Activated CD4-positive, alpha-beta T cell treated with anti-CD3 and anti-CD28 coated beads, Interleukin-2, amount 10 ng/mL, durations not matched to agents 24 days and 14 days (primary cell): ENCODE results near the gene ALKBH2. TPM values are rescaled to one million over a fixed set of nuclear protein-coding genes. Genes with fewer than 3 reads are reported as not detected.
A peak's percentile ranks its signal among the peaks of the same experiment; 100 is the strongest.

ENCODE experiments used
- DNase-seq: peaks from one replicate; pipeline ENCODE4 v3.0.0; 2022
- H3K27ac Mint-ChIP-seq: one replicate; pipeline ENCODE4 v1.8.0; 2022; ENCODE audit warnings: mild to moderate bottlenecking, mixed read lengths
- H3K27me3 Mint-ChIP-seq: one replicate; pipeline ENCODE4 v1.8.0; 2022; ENCODE audit warnings: mixed read lengths
- H3K36me3 Mint-ChIP-seq: one replicate; pipeline ENCODE4 v1.8.0; 2022; ENCODE audit warnings: low read depth, mild to moderate bottlenecking, mixed read lengths
- H3K4me1 Mint-ChIP-seq: one replicate; pipeline ENCODE4 v1.8.0; 2021; ENCODE audit warnings: mixed read lengths
- H3K4me3 Mint-ChIP-seq: one replicate; pipeline ENCODE4 v1.8.0; 2022; ENCODE audit warnings: mild to moderate bottlenecking, moderate library complexity, mixed read lengths
- H3K9me3 Mint-ChIP-seq: one replicate; pipeline ENCODE4 v1.8.0; 2021; ENCODE audit warnings: mixed read lengths
- intact Hi-C: fragments of 100-400 bp; cut with micrococcal nuclease; formaldehyde crosslinking; loops from one replicate; pipeline ENCODE4 v1.15.1; 2023
- total RNA-seq: library from RNA; stranded (reverse); gene quantifications from 2 replicates; pipeline ENCODE4 v1.2.3, GENCODE V29; 2022

ALKBH2 gene
- total RNA-seq = 44.8 and 46.2 TPM in 2 replicates

DNA sequence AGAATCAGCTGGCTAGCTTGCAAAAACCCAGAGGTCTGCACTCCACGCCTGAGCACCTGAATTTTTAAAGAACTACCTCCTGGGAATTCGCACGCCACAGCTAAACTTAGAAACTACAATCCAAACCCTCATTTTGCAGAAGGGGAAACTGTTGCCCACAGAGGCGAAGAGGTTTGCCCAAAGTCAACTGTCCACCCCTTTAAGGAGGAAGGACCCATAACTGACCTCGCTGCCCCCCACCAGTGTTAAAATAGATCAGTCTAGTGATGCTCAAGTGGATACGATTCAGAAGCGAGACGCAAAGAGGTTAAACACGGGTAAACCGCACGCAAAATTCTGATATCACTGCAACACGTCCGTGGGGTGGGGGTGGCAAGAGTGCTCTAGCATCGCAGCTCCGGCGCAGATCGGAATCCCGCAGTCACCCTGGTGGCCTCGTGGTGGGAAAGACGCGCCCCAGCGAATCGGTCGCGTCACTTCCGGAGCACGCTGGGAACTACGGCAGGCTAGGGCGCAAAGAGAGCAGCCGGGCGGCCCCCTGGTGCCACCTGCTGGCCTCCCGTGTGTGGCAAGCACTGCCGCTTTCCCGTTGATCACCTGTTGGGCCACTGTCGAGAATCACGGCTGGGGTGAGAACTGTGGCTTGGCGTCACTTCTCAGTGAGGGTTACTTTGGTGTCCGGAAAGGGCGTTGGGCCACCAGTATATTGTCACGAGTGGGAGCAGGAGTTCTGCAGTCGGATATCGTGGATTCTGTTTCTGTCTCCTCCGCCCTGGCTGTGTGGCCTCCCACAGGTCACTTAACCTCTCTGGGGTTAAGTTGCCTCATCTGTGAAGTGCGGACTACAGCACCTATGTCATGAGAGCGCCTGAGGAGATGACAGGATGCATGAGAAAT, at the start of gene ALKBH2:
Gene ALKBH2, minus strand, starts transcription at position 451 of the 897 bp plus-strand sequence. CDS start 686 bp downstream, outside the sequence.
- H3K36me3 Mint-ChIP-seq = peaks cover 25% of the 10 kb centered on the region
- no peaks in the 10 kb centered on the region for H3K27me3 Mint-ChIP-seq
- intact Hi-C loops = loop anchor here (1.0 to 10.0 kb wide), 7 partner anchors 41 to 576 kb away; partner anchors contain the start of genes FICD and USP30
- DNase-seq = peak; percentile 98
- peak within 1 kb of the TSS; percentile 84 for H3K27ac Mint-ChIP-seq
- H3K4me3 Mint-ChIP-seq = peak within 1 kb of the TSS; percentile 82
- no peaks in the 10 kb centered on the region for H3K9me3 Mint-ChIP-seq
- H3K4me1 Mint-ChIP-seq = peaks cover 40% of the 10 kb centered on the region

GRCh38 chr12:109140560-109140959, 47.3 kb upstream of the ALKBH2 start:
- Mint-ChIP-seq H3K36me3 (no peaks in the 10 kb centered on the region), H3K4me1 (peaks cover 6% of the 10 kb centered on the region), H3K27me3 (peaks cover 3% of the 10 kb centered on the region), H3K4me3 (no peak overlapping the region), H3K9me3 (no peaks in the 10 kb centered on the region), H3K27ac (no peak overlapping the region)
- no peak for DNase-seq
- intact Hi-C loops = no loop called here

GRCh38 chr12:109139791-109140190, 46.5 kb upstream of the ALKBH2 start:
- no peaks in the 10 kb centered on the region for H3K9me3 Mint-ChIP-seq
- H3K4me1 Mint-ChIP-seq = peaks cover 6% of the 10 kb centered on the region
- no peaks in the 10 kb centered on the region for H3K36me3 Mint-ChIP-seq
- no peak overlapping the region for H3K27ac Mint-ChIP-seq
- DNase-seq = no peak
- no peak overlapping the region for H3K4me3 Mint-ChIP-seq
- intact Hi-C loops = no loop called here
- H3K27me3 Mint-ChIP-seq = peaks cover 6% of the 10 kb centered on the region

DNA sequence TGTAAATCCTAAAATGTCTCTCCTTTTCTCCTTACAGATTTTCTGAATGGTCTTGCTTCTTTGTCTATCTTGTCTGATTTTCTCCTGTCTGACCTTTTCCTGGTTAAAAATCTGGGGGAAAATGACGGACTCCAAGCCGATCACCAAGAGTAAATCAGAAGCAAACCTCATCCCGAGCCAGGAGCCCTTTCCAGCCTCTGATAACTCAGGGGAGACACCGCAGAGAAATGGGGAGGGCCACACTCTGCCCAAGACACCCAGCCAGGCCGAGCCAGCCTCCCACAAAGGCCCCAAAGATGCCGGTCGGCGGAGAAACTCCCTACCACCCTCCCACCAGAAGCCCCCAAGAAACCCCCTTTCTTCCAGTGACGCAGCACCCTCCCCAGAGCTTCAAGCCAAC, 46.1 kb upstream of the ALKBH2 start:
- Mint-ChIP-seq H3K36me3 (no peaks in the 10 kb centered on the region), H3K27ac (no peak overlapping the region), H3K4me1 (peaks cover 6% of the 10 kb centered on the region), H3K27me3 (peaks cover 6% of the 10 kb centered on the region), H3K9me3 (no peaks in the 10 kb centered on the region), H3K4me3 (no peak overlapping the region)
- DNase-seq = no peak
- intact Hi-C loops = no loop called here

DNA sequence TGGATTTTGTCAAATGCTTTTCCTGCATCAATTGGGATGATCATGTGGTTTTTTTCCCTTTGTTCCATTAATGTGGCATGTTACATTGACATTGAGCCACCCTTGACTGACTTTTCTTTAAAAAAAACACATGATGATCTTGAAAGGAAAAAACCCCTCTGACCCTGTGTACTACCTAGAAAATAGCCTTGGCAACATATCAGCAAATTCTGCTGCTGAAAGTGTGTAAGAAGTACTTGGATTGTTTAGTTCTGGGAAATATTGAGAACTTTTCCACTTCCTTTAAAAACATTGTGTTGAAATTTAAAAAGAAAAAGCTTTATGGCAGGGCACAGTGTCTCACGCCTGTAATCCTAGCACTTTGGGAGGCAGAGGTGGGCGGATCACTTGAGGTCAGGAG, 43.8 kb upstream of the ALKBH2 start:
- no peak overlapping the region for H3K27ac Mint-ChIP-seq
- no peak overlapping the region for H3K4me3 Mint-ChIP-seq
- H3K27me3 Mint-ChIP-seq = peaks cover 8% of the 10 kb centered on the region
- intact Hi-C loops = no loop called here
- H3K36me3 Mint-ChIP-seq = no peaks in the 10 kb centered on the region
- no peak for DNase-seq
- H3K9me3 Mint-ChIP-seq = no peaks in the 10 kb centered on the region
- H3K4me1 Mint-ChIP-seq = no peaks in the 10 kb centered on the region

DNA sequence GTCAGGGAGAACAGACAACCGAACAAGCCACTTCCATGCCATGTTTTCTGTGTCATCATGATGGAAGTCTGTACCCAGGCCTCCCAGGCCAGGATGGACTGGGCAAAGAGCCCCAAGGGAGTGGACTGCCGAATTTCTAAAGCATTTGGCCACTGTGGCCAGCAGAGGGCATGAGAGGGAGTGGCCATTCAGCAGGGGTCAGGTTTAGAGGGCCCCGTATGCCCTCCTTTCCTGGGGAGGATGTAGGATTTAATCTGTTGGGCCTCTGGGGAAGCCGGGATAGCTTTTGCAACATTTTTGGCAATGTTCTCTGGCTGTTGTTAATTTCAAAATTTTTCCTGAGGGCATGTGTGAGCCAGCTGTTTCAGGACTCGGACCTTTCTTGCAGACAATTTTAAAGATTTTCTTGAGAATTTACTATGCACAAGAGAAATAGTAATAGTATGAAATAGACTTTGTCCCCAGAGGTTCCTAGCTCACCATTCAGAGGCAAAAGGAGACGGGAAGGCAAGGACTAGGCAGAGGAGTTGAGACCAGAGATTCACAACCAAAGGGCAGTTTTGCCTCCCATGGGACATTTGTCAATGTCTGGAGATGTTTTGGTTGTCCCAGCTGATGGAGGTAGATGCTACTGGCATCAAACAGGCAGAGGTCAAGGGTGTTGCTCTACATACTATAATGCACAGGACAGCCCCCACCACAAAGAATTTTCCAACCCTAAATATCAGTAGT, 41.1 kb upstream of the ALKBH2 start:
- Mint-ChIP-seq H3K27ac (no peak overlapping the region), H3K4me3 (no peak overlapping the region), H3K27me3 (peaks cover 8% of the 10 kb centered on the region), H3K9me3 (no peaks in the 10 kb centered on the region), H3K36me3 (no peaks in the 10 kb centered on the region), H3K4me1 (no peaks in the 10 kb centered on the region)
- intact Hi-C loops = no loop called here
- DNase-seq = no peak

- Mint-ChIP-seq H3K36me3 (no peaks in the 10 kb centered on the region), H3K9me3 (no peaks in the 10 kb centered on the region), H3K27ac (no peak overlapping the region), H3K4me1 (no peaks in the 10 kb centered on the region), H3K4me3 (no peak overlapping the region), H3K27me3 (peaks cover 4% of the 10 kb centered on the region)
- no peak for DNase-seq
- intact Hi-C loops = no loop called here
These were observed 38.1 kb upstream of the ALKBH2 start for GRCh38 chr12:109131154-109132050.

DNA sequence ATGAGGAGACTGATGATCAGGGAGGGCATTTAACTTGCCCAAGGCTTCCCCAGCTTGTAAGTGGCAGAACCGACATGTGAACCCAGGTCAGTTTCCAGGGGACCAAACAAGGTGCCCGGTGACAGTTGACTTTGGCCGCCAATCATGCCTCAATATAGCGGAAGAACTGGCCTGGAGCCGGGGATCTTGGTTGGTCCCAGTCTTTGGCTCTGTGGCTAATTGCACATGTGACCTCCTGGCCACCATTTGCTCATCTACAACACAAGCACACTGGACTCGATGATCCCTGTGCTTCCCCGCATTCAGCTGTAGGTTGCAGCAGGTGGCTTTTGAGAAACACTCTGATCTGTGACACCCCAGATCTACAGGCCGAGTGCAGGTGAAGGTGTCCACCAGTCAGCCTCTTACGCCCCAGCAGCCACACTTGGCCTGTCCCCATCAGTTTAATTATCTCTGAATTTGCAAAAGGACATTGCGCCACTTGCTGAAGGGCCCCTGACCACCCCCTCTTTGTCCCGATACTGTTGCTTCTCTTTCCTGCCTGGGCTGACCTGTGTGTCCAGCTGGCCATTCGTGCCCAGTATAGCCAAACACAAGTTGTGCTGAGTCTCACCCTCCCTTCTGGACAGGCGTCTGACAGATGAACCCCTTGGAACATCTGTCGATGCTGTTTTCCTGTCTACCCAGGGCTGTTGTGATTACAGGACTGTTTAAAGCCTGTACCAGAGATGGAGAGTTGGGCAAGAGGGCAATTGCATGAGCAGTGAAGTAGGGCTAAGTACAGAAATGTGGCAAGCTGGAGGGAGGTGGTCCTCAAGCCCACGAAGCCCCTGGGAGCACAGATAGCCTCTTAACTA, 37.3 kb upstream of the ALKBH2 start:
- no peak overlapping the region for H3K4me3 Mint-ChIP-seq
- intact Hi-C loops = no loop called here
- H3K27ac Mint-ChIP-seq = no peak overlapping the region
- H3K27me3 Mint-ChIP-seq = peaks cover 4% of the 10 kb centered on the region
- H3K9me3 Mint-ChIP-seq = no peaks in the 10 kb centered on the region
- no peaks in the 10 kb centered on the region for H3K36me3 Mint-ChIP-seq
- no peaks in the 10 kb centered on the region for H3K4me1 Mint-ChIP-seq
- DNase-seq = no peak

DNA sequence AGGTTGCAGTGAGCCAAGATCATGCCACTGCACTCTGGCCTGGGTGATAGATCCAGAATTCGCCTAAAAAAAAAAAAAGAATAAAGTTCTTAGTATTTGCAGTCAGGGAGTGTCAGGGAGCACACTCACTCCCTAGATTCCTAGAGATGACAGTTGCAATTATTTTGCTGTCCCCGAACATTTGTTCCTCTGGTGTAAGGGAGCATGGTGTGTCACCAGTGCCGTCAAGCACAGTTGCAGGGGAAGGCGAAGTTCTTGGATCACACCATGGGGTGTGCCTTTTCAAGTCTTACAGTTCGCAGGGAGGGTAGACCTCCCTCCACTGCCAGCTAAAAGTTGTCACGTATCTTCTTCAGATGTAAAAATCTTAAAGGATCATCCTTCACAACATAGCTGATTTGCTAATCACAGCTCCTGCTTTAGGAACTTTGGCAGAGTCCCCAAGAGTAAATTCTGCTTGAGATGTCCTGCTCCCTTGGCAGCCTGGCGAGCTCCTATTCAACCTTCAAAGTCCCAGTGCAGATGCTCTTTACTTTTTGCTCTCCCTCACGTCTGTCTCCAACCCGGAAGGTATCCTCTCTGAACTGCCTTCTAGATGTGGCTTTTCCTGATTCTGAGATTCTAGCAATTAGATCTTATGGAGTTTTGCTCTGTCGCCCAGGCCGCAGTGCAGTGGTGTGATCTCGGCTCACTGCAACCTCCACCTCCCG, 34.4 kb upstream of the ALKBH2 start:
- Mint-ChIP-seq H3K36me3 (no peaks in the 10 kb centered on the region), H3K9me3 (no peaks in the 10 kb centered on the region), H3K4me1 (no peaks in the 10 kb centered on the region), H3K27ac (no peak overlapping the region), H3K27me3 (no peaks in the 10 kb centered on the region), H3K4me3 (no peak overlapping the region)
- DNase-seq = no peak
- intact Hi-C loops = no loop called here

DNA sequence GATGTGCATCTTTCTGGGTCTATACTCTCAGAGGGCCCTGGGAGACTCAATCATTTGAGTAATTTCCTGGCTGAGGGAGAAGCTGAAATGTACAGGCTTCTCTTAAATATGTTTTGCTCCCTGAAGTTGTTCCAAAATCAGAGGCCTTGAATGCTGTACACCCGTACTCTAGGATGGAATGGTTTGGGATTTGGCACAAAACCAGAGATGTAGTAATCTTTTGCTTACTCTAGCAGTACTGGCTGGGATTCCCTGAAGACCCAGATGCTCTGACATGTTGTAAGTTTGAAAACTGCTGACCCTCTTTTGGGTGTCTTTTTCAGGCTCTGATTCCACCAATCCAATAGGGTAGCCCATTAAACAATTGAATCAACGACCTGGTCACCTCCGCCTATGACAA, 33.5 kb upstream of the ALKBH2 start:
- DNase-seq = no peak
- Mint-ChIP-seq H3K9me3 (no peaks in the 10 kb centered on the region), H3K27me3 (no peaks in the 10 kb centered on the region), H3K4me3 (no peak overlapping the region), H3K27ac (no peak overlapping the region), H3K36me3 (no peaks in the 10 kb centered on the region), H3K4me1 (no peaks in the 10 kb centered on the region)
- intact Hi-C loops = no loop called here

- Mint-ChIP-seq H3K36me3 (no peaks in the 10 kb centered on the region), H3K27ac (no peak overlapping the region), H3K27me3 (no peaks in the 10 kb centered on the region), H3K9me3 (no peaks in the 10 kb centered on the region), H3K4me1 (no peaks in the 10 kb centered on the region), H3K4me3 (no peak overlapping the region)
- intact Hi-C loops = no loop called here
- DNase-seq = no peak
These were observed 32.5 kb upstream of the ALKBH2 start for GRCh38 chr12:109125791-109126190.

DNA sequence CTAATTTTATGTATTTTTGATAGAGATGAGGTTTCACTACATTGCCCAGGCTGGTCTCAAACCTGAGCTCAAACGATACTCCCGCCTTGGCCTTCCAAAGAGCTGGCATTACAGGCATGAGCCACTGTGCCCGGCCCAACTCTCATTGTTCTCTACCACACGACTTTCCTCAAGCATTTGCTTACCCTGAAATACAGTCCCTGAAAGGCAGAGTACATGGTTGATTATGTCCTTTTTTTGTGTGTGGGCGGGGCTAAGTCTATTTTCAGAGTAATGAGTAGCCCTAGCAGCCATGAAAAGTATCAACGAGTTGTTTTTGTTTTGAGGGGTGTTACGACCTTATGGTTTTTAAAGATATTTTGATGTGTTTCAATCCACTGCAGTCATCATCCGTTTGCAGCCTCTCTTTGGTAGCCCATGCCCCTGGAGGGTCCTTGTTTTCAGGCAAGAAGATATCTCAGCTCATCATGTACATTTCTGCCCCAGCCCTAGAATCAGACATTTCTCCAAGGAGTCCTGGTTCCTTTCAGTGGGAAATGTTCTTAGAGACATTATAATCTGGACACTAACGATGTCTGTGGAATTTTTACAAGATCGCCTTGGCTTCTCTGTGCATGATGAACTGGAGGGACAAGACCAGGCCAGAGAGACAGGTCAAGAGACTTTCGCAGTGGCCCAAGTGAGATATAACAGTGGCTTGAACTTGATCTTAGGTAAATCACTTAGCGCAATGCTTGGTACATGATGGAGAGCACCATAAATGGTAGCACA, 31.8 kb upstream of the ALKBH2 start:
- no peak overlapping the region for H3K27ac Mint-ChIP-seq
- intact Hi-C loops = no loop called here
- no peaks in the 10 kb centered on the region for H3K27me3 Mint-ChIP-seq
- DNase-seq = no peak
- no peak overlapping the region for H3K4me3 Mint-ChIP-seq
- H3K9me3 Mint-ChIP-seq = no peaks in the 10 kb centered on the region
- H3K4me1 Mint-ChIP-seq = no peaks in the 10 kb centered on the region
- no peaks in the 10 kb centered on the region for H3K36me3 Mint-ChIP-seq
